ENCODE data around the gene PCSK2. TPM values are rescaled to one million over a fixed set of nuclear protein-coding genes. Genes with fewer than 3 reads are reported as not detected.

The PCSK2 gene
- total and polyA plus RNA-seq, 2 of the 8 experiments (the other 6 are each of a cell fraction or from before 2014, with no cell fraction given) = 1.9 to 4.2 TPM

DNA sequence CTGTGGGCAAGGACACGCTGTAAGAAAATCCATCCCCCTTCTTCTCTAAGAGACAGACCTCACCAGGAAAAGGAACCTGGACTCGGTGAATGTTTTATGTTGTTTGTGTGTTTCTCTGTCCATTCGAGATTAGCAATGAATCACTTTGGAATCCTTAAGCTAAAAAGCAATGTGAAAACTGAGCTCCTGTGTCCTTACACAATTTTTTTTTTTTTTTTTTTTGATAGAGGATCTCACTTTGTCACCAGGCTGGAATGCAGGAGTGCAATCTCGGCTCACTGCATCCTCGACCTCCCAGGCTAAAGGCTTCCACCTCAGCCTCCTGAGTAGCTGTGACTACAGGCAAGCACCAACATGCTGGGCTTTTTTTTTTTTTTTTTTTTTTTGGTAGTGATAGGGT, 272.2 kb downstream of the PCSK2 start:
- no peak for DNase-seq (ENCODE audit: low read depth in 1 of 2, low spot score in 2 of 2)
- H3K36me3 ChIP-seq (ENCODE audit: control insufficient read depth in 2 of 4, insufficient read depth in 4 of 4, low read length in 3 of 4) = no peaks in the 10 kb centered on the region
- no peak for TF ChIP-seq CBX8 (IDR thresholded peaks at IDR 0.05; ENCODE audit: borderline replicate concordance, low read depth, low read length)
- TF ChIP-seq, protein P1, sequence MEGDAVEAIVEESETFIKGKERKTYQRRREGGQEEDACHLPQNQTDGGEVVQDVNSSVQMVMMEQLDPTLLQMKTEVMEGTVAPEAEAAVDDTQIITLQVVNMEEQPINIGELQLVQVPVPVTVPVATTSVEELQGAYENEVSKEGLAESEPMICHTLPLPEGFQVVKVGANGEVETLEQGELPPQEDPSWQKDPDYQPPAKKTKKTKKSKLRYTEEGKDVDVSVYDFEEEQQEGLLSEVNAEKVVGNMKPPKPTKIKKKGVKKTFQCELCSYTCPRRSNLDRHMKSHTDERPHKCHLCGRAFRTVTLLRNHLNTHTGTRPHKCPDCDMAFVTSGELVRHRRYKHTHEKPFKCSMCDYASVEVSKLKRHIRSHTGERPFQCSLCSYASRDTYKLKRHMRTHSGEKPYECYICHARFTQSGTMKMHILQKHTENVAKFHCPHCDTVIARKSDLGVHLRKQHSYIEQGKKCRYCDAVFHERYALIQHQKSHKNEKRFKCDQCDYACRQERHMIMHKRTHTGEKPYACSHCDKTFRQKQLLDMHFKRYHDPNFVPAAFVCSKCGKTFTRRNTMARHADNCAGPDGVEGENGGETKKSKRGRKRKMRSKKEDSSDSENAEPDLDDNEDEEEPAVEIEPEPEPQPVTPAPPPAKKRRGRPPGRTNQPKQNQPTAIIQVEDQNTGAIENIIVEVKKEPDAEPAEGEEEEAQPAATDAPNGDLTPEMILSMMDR (IDR thresholded peaks at IDR 0.05; ENCODE audit: control extremely low read depth in 1 of 3, insufficient read depth in 1 of 3, low read depth in 1 of 3, low read length in 3 of 3) = no peak
- TF ChIP-seq RFX5 (IDR thresholded peaks at IDR 0.05; ENCODE audit: borderline replicate concordance, low read depth, low read length) = no peak
- no peak for TF ChIP-seq ATF2 (IDR thresholded peaks at IDR 0.05; ENCODE audit: low read length)
- no peak for TF ChIP-seq EP300 (IDR thresholded peaks at IDR 0.05; ENCODE audit: borderline replicate concordance in 1 of 2, low read depth in 2 of 2, low read length in 2 of 2)
- TF ChIP-seq GTF2F1 (IDR thresholded peaks at IDR 0.05; ENCODE audit: borderline replicate concordance, low read depth, low read length) = no peak
- TF ChIP-seq, protein P2, sequence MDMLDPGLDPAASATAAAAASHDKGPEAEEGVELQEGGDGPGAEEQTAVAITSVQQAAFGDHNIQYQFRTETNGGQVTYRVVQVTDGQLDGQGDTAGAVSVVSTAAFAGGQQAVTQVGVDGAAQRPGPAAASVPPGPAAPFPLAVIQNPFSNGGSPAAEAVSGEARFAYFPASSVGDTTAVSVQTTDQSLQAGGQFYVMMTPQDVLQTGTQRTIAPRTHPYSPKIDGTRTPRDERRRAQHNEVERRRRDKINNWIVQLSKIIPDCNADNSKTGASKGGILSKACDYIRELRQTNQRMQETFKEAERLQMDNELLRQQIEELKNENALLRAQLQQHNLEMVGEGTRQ (IDR thresholded peaks at IDR 0.05; ENCODE audit: low read length) = no peak
- no peak for TF ChIP-seq TCF12 (IDR thresholded peaks at IDR 0.05; ENCODE audit: low read depth, low read length)

More for the DNA sequence above, 272.2 kb downstream of the PCSK2 start:
- no peak overlapping the region for H3K23ac ChIP-seq (ENCODE audit: insufficient read length)
- no peak overlapping the region for H4K8ac ChIP-seq (ENCODE audit: extremely low read depth, insufficient read depth, low read length)
- no peak overlapping the region for H3K27ac ChIP-seq (ENCODE audit: low read depth, low read length)
- no peak overlapping the region for H2BK20ac ChIP-seq (ENCODE audit: low read length)
- no peaks in the 10 kb centered on the region for H3K4me1 ChIP-seq (replicated peaks in 1 of 4; ENCODE audit: control insufficient read depth in 3 of 4, insufficient read depth in 4 of 4, low read length in 3 of 4)
- ChIA-PET POLR2A (ENCODE audit: partially characterized antibody) (interaction anchor here (0.6 to 0.8 kb wide), 2 partner anchors 9 to 620 kb away, joined by 3 read pairs; no protein-coding TSS in a partner anchor), CTCF (ENCODE audit: partially characterized antibody) (interaction anchor here (0.6 to 1.8 kb wide), 4 partner anchors 13 to 697 kb away, joined by 3 to 5 read pairs (median 4); no protein-coding TSS in a partner anchor)
- H3K27me3 ChIP-seq (replicated peaks in 1 of 4; ENCODE audit: control insufficient read depth in 3 of 4, extremely low read depth in 1 of 4, insufficient read depth in 3 of 4, low read length in 3 of 4) = no peaks in the 10 kb centered on the region
- no peak overlapping the region for H3K4me3 ChIP-seq (ENCODE audit: extremely low read depth in 1 of 4, insufficient read depth in 2 of 4, low read depth in 3 of 4, low read length in 4 of 4)
- H3K4me2 ChIP-seq (ENCODE audit: insufficient read depth in 1 of 2, low read depth in 2 of 2, low read length in 2 of 2) = no peak overlapping the region
- 88% methylated on average over 5 of the region's 5 CpGs; no CpG with 5 or more reads in 1 of the 2 experiments for WGBS, 2 experiments (ENCODE audit: extremely low coverage in 1 of 2, insufficient coverage in 1 of 2, insufficient read length in 1 of 2, insufficient replicate concordance in 2 of 2, low coverage in 1 of 2, low lambda C conversion rate in 2 of 2, missing lambda C conversion rate in 1 of 2)
- H3K18ac ChIP-seq (ENCODE audit: extremely low read depth, low read length) = no peak overlapping the region
- H2BK12ac ChIP-seq (ENCODE audit: low read depth, low read length) = no peak overlapping the region
- H3K23me2 ChIP-seq (ENCODE audit: low read depth, low read length) = no peaks in the 10 kb centered on the region
- H3K79me2 ChIP-seq (ENCODE audit: control insufficient read depth in 1 of 2, insufficient read depth in 2 of 2, low read length in 2 of 2) = no peaks in the 10 kb centered on the region
- no peaks in the 10 kb centered on the region for H4K20me1 ChIP-seq (replicated peaks in 1 of 2; ENCODE audit: control insufficient read depth in 1 of 2, insufficient read depth in 2 of 2, low read length in 2 of 2)
- no peak overlapping the region for H3K56ac ChIP-seq (replicated peaks; ENCODE audit: insufficient read length, low read depth, low read length)
- H3K9me3 ChIP-seq (ENCODE audit: insufficient read depth in 2 of 2, low read depth in 1 of 2, low read length in 1 of 2) = no peaks in the 10 kb centered on the region
- no peak overlapping the region for H3K4ac ChIP-seq (replicated peaks; ENCODE audit: insufficient read length, low read depth, low read length)
- no peak for FAIRE-seq
- no peak overlapping the region for H2BK15ac ChIP-seq (ENCODE audit: low read length)
- no peak overlapping the region for H4K91ac ChIP-seq (replicated peaks; ENCODE audit: insufficient read length, low read length)
- H2BK120ac ChIP-seq (replicated peaks; ENCODE audit: low read depth, low read length) = no peak overlapping the region
- H3K14ac ChIP-seq (ENCODE audit: insufficient read length) = no peak overlapping the region
- H2AK5ac ChIP-seq (ENCODE audit: low read depth, low read length) = no peak overlapping the region
- no peak overlapping the region for H3K9ac ChIP-seq (replicated peaks in 1 of 4; ENCODE audit: extremely low read depth in 1 of 4, low read depth in 3 of 4, low read length in 3 of 4)
- H4K5ac ChIP-seq (ENCODE audit: insufficient read length, low read depth, low read length) = no peak overlapping the region
- H2AFZ ChIP-seq (ENCODE audit: low read length) = no peak overlapping the region
- H3K79me1 ChIP-seq (ENCODE audit: low read depth, low read length) = no peaks in the 10 kb centered on the region
- H2BK5ac ChIP-seq (ENCODE audit: low read depth, low read length) = no peak overlapping the region

Data from H1 (cell line).